ENCODE data around the gene SLC32A1.
A peak's percentile ranks its signal among the peaks of the same experiment; 100 is the strongest.

GRCh38 chr20:38680500-38681306 is 43.6 kb upstream of the SLC32A1 start:
- TF ChIP-seq CTCF (IDR thresholded peaks at IDR 0.05) (no peak), EZH2 (IDR thresholded peaks at IDR 0.05) (no peak), EZH2phosphoT487 (IDR thresholded peaks at IDR 0.05) (peak; percentile 27)
